Stimulated activated CD4-positive, alpha-beta T cell treated with anti-CD3 and anti-CD28 coated beads, Interleukin-2, amount 100 ng/mL, for 48 hours (primary cell): ENCODE results near the gene LRRC4.

ENCODE experiments used
- DNase-seq, 2 donors: peaks; one replicate each; pipeline ENCODE4 v3.0.0-alpha.2; 2020

LRRC4 gene

DNA sequence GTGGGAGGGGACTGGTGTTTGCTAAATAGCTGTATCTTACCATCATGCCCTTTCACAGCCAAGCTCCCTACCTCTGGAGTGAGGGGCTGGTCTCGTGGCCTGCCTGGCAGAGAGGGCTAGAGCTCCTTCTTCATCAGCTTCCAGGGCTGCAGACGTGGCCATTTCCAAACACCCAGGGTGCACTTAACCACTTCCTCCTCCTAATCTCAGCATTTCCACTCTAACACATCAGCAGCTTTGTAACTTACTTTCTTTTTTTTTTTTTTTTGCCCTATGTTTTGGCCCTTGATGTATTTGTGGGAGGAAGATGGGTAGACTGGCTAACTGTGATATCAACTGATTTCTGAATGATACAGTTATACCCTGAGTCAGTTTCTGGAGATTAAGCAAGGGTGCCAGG, 27.4 kb downstream of the LRRC4 start:
- DNase-seq = no peak

GRCh38 chr7:128003167-128003566, 28.1 kb downstream of the LRRC4 start:
- no peak for DNase-seq

GRCh38 chr7:128000854-128001265, 30.4 kb downstream of the LRRC4 start:
- no peak for DNase-seq

DNA sequence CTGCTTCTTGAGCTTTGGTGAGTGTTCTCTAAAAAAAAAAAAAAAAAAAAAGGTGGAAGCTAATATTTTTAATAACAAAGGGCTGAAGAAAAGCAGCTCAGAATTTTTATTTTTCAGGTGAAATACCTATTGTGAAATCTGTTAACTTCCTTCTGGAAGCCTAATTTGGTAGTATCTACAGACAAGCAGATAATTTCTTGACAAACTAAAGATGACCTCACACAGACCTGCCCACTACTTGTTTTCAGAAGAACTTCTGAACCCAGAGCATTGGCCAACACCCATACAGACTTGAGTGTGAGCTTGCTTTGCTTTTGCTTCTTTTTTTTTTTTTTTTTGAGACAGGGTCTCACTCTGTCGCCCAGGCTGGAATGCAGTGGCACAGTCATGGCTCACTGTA, 31.2 kb downstream of the LRRC4 start:
- DNase-seq = no peak

DNA sequence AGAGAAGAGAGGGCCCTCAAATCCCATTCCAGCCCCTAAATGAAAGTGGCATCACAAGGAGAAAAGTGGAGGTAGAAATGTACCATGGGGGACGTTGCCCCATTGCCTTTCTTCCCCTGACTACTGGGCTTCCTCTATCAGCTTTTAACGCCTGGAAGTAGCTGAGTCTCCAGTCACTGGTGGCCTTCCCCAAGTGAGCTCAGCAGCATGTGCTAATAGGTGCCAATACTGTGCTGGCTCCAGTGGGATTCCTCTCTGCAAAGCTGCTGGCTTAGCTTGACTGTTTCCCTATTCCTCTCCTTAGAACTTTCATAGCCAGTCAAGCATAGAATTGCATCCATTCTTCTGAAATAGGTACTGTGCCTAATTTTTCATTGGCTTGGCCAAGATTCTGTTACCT, 32.6 kb downstream of the LRRC4 start:
- DNase-seq = no peak

DNA sequence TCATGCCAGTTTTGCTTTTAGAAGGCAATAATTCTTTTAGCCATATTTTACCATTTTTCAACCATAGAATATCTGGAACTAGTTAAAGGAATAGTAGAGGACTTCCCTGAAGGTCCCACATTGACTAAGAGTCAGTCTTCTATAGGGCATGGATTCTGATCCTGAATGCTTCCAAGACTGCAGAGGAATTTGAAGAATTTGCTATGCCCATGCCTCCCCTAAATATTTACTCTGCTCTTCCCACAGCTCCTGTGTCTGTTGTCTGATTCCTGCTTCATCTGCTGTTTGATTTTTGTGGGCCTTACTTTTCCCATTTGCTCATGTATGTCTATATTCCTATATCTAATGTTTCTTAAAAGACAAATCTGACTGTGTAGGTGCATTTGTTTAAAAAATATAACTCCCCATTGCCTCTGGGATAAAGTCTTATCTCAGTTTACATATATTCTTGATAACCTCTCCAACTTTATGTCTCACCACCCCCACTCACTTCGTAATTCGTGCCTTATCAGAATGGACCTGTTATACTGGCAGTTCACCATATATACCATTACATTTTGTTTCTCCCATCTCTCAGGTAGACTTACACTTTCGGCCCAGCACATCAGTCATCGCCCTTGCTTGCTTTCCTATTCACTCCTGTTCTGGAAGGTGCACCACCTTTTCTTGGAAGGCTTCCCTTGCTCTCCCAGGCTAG, 33.9 kb downstream of the LRRC4 start:
- DNase-seq = no peak

- no peak for DNase-seq
Measured at GRCh38 chr7:127996253-127997071, 34.8 kb downstream of the LRRC4 start.

DNA sequence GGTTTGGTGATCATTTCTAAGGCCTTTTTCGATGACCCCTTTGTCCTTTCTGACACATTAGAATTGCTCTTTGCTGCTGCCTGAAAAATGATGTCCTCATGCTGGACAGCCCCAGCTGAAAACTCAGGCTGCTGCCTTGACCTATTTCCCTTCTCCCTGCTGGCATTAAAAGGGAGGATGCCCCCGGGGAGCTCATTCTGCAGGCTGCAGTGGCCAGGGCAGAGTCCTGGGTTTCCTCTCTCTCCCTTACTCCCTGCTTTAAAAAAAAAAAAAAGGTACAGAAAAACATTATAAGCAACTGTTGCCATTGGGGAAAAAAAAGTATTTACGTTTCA, 35.4 kb downstream of the LRRC4 start:
- no peak for DNase-seq

DNA sequence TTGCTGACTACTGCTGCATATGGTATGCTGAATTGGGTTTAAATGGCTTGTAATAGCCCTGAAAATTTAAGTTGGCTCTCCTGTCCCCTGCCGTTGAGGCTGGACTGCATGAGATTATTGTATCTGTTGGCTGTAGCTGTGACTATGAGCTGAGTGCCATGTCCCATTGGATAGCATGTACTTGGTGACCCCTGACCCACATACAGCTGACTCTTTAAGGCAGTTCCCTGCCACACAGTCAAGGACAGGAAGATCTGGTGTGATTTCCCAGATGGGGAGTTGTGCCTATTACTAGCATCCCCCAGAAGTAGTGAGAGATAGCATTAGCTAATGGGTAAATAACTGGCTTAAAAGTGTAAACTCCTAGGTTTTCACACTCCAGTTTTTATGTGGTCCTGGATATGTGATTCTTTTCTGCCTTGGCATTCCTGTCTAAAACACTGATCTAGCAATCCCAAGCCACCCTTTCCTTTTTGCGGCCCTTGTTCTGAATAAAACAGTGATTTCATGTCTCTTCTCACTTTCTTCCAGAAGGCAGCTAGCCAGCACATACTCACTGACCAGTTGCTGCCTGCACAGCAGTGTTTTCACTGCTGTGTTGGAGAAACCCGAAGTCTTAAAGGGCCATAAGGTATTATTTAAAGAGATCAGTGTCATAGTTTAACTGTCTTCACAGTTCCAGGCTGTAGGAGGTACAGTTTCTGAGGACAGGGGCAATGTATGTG, 35.9 kb downstream of the LRRC4 start:
- DNase-seq = no peak

DNA sequence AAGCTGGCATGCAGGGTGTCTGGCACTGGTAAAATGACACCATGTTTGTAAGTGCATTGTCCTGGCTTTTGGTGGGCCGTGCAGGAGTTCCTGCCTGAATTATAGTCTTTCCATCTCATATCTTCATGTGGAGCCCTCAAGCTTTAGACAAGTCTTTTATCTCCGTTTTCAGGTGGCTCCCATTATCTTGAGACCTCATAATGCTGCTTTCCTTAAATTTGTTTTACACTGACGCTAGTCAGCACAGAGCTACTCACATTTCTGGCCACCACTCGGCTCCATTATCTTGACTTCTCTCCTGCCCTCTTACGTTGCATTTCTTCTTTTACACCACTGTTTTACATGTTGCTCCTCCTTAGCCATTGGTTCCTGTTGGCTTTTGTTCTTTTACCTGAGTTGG, 37.2 kb downstream of the LRRC4 start:
- DNase-seq = no peak

DNA sequence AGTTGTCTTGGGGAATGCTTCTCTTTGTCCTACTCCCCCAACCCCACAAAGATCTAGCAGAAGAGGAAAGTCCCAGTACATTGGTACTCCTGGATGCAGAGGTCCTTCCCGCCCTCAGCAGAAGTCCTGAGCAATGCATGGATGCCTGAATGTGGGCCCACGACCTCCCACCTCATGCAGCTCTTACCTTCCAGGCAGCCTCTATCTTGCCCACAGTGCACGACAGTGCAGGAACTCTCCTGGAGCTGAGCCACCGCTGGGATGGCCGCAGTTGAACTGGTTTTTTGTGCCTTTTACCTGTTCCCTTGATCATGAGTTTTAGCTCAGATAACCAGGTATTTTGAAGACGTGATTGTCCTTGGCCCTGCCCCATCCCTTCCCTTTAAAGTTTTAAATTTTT, 37.9 kb downstream of the LRRC4 start:
- DNase-seq = no peak

GRCh38 chr7:127988751-127989150, 42.5 kb downstream of the LRRC4 start:
- no peak for DNase-seq

DNA sequence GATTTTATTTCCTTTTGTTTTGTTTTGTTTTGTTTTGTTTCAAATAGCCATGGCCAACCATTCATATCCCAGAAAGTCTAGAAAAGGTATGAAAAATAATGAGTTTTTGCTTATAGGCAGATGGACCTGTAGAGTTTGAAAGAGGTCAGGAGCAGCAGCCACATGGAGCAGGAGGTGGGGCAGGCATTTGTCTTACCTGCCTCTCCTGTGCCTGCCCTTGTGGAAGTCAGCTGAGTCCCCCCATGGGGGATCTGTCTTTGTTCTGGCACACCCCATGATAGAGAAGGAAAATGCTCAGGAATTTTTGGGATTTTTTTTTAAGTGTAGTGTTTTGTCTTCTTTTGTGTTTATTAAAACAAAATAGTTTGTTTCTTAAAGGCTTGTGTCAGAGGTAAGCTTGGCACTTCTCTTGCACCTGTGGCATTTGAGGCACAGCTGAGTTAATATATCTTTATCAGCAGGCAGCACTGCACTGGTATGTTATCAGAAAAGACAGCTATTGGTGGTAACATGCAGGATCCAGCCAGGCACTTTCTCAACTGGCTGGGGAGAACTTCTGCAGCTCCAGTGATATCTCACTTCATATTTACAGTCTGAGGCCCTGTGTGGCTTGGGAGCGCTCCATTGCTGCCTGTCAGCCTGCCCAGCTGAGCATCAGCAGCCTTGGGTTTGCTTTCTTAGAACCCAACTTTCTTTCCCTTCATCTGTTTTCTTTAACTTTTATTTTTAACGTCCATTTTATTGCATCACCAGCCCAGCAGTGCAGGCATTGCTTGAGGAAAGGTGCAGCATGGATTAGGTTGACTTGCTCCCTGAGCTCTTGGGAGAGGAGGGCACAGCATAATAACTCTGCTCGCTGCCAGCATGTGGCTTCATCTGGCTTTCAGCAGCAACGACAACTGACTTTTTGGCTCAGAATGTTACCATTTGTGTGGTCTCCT, 44.4 kb downstream of the LRRC4 start:
- DNase-seq = no peak

- DNase-seq = no peak
Measured at GRCh38 chr7:127983804-127984332, 47.4 kb downstream of the LRRC4 start.

- DNase-seq = no peak
Measured at GRCh38 chr7:127981965-127982364, 49.3 kb downstream of the LRRC4 start.

- no peak for DNase-seq
Measured at GRCh38 chr7:127980901-127981300, 50.3 kb downstream of the LRRC4 start.

- DNase-seq = no peak
Measured at GRCh38 chr7:127979728-127980126, 51.5 kb downstream of the LRRC4 start.

DNA sequence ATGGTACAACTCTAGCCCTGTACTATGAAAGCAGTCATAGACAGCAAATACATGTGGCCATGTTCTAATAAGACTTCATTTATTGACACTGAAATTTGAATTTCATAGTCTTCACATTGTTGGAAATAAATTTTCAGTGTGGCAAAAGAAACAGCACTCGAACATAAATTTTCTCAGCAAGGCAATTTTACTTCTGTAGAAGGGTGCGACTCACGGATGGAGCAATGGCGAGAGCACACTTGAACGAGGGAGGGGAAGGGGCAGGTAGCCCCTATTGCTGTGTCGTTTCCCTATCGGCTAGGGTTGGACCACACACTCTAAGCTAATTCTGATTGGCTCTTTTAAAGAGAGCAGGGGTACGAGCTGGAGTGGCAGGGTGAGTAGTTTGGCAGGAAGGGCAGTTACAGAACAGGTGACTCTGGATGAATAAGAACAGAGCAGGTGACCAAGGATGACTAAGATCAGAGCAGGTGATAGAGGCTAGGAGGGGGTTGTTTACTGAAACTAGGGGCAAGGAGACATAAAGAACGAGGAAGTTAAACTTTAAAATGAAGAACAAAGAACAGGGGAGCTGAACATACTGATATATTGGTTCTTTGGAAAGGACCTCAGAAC, 52.0 kb downstream of the LRRC4 start:
- DNase-seq = no peak

GRCh38 chr7:127978421-127978820, 52.8 kb downstream of the LRRC4 start:
- DNase-seq = no peak
